IPS DF 19.7 (cell line): Measurements from ENCODE around the gene PMP22.

Experiments
- DNase-seq: peaks from one replicate; pipeline ENCODE4 v3.0.0-alpha.2; 2013; ENCODE audit warnings: low read depth, low spot score

Gene PMP22

DNA sequence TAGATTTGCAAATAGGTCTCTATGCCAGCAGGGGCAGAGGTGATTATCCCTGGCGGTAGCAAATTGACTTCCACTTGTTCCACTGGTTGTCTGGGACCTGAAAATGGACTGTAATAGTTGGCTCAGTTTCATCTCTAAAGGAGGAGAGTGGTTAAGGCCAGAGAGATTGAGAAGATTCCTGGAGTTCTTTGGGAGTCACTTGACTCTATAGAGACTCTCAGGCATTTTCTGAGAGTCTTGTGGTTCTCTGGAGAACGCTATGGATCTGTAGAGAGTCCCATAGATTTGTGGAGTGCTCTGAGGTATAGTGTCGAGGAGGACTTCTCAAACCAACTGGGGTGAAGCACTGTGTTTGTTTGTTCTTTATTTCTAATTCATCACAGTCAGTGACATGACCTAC lies 8.9 kb upstream of the PMP22 start:
- no peak for DNase-seq

DNA sequence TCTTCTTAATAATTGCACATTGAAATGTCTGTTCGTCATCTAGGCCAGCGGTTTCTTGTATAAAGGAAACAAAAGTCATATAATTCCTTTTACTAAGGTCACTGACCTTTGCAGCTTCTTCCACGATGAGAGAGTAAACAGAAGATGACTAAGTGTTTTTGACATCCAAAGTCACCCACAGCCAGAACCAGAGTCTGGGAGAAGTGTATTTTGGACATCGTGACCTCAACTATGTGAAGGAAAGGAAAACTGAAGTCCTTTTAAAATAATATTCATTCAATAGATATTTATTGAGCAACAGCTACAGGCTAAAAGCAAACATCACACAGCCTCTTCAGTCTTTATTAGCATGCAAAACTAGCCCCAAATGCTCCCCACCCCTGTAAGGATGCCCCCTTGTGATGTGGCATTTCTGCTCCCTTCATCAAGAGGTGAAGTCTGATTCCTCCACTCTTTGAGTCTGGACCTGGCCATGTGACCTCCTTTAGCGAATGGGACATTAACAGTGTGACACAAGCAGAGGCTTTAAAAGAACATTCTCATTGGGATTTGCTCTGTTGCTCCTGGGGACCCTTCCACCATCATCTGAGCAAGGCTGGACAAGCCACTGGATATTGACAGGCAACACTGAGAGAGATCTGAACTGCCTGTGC lies 8.1 kb upstream of the PMP22 start:
- no peak for DNase-seq

DNA sequence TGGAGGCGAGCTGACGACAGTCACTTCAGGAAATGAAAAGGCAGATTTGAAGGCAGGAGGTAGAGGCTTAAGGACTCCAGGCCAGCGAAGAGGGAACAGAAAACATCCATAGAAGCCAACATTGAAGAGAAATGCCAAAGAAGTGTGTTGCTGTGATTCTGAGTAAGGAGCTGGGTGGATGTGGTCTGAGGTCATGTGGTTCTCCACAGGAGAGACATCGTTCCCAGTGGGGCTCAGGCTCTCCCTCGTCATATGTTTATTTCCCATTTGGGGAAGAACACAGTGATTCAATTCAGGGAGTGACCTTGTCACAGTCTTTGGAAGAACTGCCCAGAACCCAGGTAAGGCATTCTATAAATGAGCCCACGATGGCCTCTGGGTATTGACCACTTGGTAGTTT lies 6.6 kb upstream of the PMP22 start:
- DNase-seq = no peak

DNA sequence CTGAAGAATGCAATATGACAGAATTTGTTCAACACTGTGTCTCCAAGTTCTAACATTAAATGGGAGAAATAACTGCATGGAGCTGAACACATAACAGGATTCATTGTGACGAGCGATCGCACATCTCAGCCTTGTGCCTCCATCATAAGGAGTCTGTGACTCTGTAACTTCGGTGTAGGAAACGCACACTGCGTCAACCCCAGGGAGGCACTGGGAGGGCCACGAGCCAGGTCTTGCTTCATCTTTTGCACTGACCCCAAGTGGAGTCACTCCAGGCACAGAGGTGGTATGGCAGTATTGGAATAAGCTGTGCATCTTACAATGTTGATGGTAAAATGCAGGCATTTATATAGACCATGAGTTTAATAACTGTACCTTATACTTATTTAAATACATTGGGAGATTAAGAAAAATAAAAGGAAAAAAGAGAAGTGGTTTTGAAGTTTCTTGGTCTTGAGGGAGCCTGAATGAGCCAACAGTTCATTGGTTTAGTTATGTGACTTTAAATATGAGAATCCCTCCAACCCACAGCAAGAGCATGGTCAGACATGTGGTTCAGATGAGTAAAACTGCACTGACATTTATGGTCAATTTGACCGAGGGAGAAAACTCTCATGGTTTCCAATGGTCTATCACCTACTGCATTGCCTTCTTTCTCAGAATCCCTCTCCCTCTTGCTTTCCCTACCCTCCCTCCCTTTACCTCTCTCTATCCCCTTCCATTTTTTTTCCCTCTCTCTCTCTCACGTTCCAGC lies 5.7 kb upstream of the PMP22 start:
- no peak for DNase-seq

DNA sequence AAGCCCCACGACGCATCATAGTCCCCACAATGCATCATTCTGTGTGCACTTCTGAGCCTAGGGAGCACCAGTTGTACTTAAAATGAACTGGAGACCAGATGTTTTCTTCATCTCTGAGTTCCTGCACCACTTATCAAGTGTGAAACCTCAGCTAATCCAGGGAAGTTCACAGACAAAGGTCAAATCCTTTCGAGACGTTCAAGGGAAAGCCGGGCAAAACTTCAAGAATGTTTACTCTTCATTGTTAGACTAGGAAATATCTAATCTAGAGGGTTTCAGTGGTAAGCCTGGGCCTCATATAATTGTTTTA lies 4.6 kb upstream of the PMP22 start:
- DNase-seq = no peak

DNA sequence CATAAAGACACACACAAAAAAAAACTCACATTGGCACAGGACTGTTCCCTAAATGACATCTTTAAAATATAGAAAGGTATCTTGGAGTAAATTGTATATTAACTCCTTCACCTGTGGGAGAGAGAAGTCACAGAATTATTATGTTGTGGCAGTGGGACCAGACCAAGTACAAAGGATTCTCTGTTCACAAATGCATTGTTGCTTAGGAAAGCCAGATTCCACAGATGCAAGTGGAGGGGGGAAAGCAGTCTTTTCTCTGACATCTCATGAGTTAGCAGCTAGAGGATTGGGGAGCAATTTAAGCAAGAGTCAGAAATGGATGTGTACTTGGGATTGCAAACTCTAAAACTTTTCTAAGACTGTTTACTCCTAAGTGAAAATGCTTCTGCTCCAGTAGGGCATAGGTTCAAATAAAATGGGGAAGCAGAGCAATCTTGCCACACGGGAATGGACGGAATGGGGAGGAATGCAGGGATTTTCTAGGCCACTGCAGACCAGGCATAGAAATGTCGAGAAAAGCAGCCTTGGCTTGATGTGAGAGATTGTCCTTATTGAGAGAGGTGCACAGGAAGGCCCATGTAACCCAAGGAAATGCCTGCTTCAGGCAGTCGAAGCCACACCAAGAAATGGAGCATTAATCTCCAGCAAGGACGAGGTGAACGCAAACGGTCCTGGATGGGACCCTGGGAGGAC lies 4.1 kb upstream of the PMP22 start:
- DNase-seq = no peak

DNA sequence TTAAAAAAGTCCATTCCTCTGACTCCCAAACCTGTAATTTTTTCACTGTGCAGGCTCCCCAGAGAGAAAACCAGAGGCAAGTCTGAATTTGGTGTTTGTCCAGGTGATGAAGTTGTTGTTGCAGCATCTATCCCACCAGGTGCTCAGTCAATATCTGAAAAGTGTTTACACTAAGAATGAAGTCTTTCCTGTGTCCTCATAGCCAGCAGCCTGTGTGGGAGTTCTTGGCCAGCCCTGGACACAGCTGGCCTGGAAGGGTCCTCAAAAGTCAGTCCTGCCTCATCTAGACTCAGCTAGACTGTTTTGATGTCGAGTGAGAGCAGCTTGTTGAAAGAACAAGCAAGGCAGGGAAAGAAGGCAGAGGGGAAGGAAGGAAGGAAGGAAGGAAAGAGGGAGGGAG lies 3.3 kb upstream of the PMP22 start:
- DNase-seq = no peak

DNA sequence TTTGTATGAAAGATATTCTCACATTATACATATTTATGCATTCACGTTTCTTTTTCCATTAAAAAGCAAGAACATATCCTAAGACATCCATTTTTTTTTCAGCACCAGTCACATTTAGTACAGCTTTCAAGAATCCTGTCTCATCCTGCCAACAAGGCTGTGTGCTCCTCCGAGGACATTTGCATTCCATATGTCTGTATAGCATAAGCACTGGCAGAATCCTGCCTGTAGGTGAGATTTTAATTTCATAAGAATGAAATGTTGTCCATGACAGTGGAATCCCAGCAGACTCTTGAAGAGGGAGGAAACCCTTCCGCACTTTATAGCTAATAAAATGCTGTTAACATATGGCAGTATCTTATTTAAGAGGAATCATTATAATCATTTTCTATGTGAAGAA lies 2.9 kb upstream of the PMP22 start:
- no peak for DNase-seq

DNA sequence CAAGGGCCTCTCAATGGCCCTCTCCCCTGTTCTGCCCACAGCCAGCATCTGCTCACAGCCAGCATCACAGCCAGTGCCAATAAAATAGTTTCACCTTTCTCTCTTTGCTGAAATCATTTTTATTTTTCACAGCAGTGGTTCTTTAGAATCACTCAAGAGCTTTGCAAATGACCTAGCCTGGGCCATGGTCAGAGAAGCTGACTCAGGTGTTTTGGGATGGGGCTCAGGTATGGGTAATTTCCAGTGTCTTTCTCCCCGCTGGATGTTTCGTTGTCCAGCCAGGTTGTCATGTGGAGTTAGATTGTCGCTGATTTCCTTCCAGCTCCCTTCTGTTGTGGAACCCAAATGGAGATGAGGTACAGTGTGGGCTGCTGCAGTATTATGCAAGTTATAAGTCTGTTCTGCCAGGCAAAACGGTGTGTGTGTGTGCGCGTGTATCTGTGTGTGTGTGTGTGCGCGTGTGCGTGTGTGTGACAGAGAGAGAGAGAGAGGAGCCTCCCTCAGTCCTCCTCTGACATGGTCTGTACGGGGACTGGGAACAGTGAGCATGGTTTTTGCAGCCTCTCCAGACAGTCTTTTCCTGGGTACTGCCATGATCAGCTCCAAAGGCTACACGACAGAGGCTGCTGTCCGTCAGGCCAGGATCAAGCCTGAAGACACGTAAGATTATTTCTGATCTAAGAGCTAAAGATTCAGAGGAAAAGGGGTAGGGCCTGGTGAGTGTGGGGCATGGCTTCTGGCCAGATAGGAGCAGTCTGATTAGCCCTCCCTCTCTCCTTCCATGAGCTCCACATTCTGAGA lies 1.4 kb upstream of the PMP22 start:
- DNase-seq = no peak

DNA sequence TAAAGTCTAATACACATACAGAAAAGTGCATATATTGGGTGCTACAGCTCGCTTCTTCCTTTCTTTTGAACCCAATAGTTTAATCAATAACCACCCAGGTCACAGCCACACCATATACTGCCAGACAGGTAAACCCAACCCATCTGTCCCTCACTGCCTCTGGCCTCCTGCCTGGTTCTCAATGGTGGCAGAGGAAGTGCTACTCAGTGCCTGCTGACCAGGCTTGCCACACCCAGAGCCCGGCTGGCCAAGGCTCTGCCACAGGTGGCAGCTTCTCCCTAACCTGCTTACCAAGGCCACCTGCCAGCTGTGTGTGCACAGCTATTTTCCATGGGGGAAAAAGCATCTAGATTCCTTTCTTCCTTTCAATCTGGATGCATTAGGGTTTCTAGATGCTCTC lies 584 bp downstream of the PMP22 start:
- no peak for DNase-seq

DNA sequence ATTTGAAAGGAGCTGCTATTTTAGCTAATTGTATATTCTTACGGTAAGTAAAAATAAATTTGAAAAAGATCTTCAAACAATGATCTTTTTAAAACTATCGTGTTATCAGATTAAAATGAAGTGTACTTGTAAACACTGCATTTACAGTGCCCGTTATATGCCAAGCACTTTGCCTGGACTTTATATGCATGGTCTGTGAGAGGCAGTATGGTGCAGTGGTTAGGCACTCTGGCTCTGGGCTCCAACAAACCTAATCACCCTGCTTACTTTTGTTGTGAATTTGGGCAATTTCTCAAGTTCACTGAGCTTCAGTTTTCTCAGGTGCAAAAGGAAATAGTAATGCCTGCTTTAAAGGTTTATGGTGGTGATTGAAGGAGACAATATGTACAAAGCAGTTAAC lies 1.4 kb downstream of the PMP22 start:
- DNase-seq = no peak

DNA sequence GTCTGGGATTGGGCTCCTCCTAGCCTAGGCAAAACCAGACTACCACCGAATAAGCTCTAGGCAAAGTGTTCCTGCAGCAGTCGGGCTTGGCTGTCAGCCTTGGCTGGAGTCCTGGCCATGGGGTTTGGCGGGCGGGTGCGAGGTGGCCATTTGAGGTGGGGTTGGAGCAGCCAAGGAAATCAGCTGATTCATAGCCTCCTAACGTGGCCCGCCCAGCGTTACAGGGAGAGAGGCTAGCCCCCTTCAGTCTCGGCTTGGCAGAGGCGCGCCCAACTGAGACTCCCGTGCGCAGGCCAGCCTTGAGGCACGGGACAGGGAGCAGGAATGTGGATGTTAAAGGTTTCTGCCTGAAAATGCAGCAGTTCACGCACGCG lies 1.9 kb downstream of the PMP22 start:
- no peak for DNase-seq

DNA sequence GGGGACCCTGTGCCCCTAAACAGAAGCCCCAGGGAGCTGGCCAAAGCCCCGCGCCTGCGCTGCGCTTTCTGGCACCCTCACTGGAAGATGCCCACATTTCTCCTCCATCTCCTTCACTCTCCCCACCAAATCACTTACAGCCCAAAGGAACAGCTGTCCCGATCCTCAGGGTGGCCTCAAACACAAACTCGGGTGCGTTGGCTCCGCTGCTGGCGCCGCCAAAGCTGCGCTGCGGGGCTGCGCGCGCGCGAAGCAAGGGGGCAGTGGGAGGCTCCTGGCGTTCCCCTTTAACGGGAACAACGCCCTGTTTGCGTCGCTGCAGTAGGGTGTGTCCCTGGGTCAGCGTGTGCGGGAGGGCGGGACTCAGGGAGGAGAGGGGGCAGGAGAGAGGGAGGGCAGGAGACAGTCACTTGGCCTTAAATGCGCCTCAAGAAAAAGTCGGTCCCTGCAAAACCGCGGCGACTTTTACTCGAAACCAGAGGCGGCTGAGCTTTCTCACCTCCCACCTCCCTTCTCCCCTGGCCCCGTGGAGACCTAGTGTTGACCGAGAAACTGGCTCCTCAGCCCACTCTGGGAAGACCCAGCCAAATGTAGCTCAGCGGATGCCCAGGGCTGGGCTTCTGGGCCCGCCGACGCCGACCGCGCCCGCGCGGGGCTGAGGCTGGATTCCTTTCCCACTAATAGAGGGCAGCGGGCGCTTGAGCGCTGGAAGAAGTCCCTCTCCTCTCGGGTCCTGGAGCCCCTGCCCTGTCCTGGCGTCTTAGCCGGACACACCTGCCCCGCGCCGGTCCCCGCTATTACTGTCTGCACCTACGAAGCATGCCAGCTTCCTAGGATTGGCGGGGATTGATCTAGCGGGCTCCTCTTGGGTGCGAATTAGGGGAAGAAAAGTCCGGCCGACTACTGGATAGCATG lies 2.6 kb downstream of the PMP22 start:
- no peak for DNase-seq

DNA sequence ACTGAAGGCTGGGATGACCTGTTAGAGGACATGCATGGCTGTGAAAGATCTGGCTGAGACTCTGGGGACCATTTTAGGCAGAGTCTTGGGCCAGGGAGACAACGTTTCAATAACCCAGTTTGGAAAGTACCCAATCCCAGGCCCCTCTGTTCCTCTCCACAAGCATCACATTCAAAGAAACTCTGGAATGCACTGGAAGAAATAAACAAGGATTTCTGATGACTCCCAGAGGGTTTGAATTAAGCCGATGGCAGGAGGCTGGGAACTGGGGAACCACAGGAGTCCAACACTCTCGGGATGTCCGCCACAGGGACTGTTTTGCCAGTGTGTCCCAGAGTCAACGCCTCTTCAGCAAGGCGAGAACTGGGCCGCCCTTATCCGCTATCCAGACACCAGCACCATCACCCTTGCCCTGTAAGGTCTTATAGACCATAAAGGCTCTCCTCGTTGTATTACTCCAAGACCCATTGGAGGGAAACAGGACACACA lies 3.3 kb downstream of the PMP22 start:
- DNase-seq = no peak

DNA sequence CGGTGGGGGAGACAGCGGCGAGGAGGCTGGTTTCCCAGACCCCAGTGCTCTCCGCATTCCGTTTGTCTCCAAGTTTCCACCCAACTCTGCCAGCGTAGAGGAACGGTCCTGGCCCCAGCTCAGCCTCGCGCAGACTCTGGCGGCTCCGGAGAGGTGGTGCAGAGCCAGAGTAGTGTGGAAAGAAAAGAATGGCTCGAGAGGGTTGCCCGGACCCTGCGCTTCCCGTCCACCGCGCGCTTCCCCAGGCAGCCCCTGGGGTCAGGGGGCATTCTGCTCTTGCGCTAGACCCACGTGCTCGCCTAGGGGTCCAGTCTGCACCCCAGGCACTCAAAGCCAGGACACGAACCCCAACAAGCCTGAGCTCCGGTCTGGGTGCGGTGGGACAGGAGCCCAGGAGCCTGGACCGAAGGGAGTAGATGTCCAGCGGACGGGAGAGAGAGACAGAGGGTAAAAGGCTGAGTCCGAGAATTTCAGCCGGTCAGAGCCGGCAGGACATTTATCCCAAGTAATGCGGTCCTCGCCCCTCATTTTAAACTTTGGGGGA lies 3.8 kb downstream of the PMP22 start:
- DNase-seq = no peak

DNA sequence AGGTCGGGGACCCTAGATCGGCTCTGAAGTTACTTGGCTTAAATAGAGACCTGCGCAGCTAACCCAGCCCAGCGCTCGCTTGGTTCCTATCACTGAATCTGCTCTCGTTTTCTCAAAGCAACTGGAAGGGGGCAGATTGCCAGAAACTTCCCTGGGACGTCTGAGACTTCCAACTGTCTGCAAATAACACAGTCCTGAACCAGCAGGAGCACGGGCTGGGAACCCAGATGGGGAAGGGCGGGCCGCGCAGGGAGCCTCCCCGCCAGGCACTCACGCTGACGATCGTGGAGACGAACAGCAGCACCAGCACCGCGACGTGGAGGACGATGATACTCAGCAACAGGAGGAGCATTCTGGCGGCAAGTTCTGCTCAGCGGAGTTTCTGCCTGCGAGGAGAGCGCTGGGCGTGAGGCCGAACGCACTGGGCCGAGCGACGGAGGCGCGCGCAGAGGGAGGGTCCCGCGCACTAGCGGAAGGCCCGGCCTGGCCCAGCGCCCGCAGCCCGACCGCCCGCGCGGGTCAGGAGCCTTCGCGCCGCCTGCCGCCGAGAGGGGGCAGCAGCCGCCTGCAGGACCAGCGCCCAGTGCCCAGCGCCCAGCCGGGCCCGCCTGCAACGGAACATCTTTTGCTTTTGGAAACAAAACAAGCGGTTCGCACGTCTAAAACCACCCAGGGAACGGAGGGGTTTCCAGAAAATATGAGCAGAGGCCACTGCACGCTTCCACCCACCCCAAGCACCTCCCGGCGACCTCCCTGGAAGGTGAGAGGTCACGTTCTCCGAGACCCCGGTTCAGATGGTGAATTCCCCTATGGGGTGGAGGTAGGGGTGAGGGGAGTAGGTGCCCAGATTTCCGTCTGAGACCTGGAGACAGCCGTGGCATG lies 4.5 kb downstream of the PMP22 start:
- DNase-seq = no peak

DNA sequence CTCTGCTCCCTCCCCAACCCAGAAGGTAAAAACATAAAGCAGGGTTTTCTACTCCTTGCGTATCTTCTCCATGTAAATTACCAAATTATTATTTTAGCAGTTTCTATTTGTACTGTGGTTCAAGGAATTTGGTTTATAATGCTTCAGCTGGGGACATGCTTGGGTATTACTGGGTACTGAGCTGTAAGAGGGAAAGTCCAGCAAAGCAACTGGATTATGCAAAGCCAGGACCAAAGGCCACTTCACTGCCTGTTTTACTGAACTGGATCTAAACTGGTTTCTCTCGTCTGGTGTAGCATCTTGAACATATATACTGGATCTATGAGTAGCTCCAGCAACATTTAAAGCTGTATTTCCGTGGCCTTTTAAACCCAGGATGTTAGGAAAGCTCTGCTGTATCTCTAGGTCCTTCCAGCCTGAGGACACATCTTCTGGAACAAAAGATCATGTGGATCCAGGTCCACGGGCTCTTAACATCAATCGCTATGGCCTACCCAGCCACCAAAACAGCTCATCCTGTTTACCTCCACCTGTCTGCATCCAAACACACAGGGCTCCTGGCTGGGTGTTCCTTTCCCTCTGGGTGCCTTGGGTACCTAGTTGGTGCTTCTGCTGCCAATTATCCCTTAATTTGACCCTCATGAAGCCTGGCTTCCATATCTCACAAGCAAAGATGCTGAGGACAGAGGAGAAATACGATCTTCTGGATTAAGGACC lies 7.2 kb downstream of the PMP22 start:
- no peak for DNase-seq

DNA sequence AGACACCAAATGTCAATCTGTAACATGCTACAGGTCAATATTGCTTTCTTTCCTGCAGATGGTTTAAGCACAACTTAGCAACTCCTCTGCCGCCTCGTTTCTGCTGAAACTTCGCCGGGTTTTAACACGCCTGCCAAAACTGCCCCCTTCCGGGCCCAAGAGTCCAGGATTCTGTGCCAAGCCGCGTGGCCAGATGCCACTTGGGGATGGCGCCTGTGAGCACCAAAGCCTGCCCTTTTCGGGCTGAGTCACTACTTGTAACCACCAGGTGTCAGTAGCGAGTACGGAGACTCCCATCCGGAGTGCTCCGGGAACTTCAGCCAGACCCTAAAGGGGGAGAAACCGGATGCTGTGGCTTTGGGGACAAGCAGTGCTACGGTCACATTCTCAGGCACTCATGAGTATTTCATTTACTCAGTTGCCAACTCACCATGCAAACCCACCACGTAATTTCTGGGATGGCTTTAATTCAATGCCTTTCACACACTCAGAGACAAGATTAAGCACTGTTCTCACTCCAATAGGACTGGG lies 7.8 kb downstream of the PMP22 start:
- no peak for DNase-seq

DNA sequence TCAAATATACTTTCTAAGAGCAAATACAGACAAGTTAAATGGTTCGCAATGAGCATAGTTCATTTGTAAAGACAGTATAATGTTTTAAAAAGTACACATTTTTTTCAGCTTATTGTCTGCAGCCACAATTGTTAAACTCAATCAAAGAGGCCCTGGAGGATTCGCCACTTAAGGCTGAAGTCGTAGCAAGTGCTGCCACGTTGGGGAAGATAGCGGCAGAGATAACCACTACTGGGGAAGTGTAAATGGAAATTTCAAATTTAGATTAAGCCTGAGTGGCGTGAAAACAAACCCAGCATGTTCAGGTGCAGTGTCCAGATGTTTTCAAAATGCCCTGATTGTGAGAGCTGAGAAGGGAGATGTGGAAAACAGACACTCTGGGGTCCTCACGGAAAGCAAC lies 8.4 kb downstream of the PMP22 start:
- no peak for DNase-seq
